Iris pigment epithelial cell (primary cell): ENCODE data around the gene CP.
A peak's percentile ranks its signal among the peaks of the same experiment; 100 is the strongest.

ENCODE experiments used
- DNase-seq: peaks from one replicate; pipeline ENCODE4 v3.0.0-alpha.2; 2011; ENCODE audit warnings: low read depth

The CP gene

GRCh38 chr3:149186219-149186618 lies 35.4 kb downstream of the CP start:
- DNase-seq: no peak

DNA sequence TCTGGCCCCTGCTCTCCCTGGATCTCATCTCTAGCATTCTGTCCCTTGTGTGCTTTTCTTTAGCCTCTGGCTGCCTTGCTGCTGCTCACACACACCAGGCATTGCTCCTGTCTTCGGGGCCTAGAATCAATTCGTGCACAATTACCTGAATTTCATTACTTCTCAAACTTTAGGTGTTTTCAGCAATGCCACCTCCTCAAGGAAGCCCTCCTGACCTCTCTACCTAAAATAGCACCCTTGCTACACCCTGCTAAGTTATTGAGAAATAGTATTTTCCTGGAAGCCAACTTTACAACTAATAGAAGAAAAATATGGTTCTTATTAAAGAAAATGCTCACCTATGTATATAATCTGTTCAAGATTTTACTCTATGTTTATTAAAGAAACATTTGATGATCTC lies 40.4 kb downstream of the CP start:
- no peak for DNase-seq

DNA sequence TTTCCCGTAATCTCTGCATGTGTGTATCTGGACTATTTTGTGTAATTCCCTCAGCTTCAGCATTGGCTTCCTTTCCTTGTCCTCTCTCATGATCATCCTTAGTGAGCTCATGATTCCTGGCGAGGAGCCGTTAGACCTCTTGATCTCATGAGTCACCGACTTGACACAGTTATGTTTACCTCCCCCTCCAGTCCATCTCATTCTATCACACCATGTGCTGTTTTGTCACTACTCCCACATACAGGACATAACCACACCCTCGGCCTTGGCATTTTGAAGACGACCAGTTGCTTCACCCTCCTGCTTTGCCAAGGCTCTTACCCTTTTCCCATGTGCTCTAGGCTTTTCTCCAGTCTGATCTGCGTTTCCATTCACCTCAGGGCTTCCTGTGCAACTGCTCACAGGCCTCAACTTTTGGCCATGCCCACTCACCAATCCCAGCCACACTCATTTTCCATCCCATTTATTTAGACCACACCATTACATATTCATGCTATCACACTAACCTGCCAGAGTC lies 41.5 kb downstream of the CP start:
- peak; percentile 99 for DNase-seq

DNA sequence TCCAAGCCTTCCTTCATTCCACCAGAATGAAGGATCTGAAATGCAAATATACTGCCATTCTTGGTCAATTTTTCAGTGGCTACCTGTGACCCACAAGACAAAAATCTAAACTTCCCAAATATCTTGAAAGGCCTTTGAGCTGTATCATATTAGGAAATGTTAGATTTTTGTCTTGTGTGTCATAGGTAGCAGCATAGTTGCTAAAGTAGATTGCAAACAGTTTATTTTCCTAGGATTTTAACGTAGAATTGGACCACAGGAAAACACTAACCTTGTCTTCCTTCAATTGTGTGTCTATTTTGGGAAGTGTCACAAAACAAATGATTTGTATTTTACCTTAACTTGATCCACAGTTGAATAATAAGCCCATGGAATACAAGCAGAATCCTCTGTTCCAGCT lies 42.4 kb downstream of the CP start:
- peak; percentile 61 for DNase-seq

GRCh38 chr3:149177122-149177521 lies 44.5 kb downstream of the CP start:
- no peak for DNase-seq

DNA sequence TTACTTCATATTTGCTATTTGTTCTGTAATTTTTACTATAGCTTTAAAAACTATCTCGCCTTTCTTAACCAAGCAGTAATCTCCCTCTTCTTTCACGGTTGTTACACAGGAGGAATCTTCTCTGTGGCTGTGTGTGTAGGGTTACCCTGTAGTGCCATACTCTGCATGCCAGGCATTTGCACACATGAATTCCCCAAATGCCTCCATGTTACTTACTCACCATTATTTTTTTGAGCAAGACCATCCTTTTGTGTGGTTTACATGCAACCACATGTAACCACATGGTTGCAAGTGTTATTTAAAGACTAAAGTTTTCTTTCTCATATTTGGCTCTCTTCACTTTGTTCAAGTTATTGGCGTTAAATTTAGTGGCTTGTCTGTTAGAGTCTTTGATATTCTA lies 46.7 kb downstream of the CP start:
- DNase-seq: peak; percentile 56

GRCh38 chr3:149170672-149171071 lies 51.0 kb downstream of the CP start:
- no peak for DNase-seq

- DNase-seq: no peak
Measured at GRCh38 chr3:149167898-149168297, 53.7 kb downstream of the CP start.

- DNase-seq: no peak
Measured at GRCh38 chr3:149163066-149163465, 58.6 kb downstream of the CP start.

DNA sequence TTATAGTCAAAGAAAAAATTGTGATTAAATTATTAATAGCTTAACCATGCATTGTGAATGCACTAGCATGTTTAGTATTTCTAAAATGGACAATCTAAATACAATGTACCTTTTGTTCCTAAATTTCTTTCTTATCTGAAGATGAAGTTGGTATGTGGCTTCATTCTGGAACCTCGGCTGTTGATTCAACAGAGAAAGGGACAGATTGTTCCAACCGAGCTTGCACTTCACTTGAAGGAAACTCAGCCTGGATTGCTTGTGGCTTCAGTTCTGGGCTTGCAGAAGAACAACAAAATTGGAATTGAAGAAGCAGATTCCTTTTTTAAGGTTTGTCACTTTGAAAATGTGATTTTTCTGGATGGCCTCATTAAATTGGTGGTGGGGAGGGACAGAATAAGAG lies 59.6 kb downstream of the CP start:
- no peak for DNase-seq

DNA sequence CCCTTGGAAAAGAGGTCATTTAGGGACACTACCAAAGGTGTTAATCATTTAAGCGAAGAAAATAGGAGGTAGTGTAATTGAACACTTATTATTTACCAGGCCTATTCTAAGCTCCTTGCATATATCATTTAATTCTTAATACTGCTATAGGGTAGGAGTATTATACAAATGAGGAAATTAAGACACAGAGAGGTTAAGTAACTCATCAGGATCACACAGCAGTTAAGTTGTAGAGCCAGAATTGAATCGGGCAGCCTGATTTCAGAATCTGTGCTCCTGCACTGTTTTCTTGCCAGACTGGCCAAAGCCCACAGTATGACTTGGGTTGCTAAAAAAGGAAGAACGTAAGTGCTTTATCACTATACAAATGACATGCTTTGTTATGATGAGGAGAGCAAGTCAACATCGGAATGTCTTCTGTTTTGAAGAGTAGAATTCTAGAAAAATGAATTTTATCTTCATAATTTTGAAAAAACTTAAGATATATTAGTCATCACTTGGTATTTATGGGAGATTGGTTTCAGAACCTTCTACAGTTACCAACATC lies 60.8 kb downstream of the CP start:
- DNase-seq: peak; percentile 9

DNA sequence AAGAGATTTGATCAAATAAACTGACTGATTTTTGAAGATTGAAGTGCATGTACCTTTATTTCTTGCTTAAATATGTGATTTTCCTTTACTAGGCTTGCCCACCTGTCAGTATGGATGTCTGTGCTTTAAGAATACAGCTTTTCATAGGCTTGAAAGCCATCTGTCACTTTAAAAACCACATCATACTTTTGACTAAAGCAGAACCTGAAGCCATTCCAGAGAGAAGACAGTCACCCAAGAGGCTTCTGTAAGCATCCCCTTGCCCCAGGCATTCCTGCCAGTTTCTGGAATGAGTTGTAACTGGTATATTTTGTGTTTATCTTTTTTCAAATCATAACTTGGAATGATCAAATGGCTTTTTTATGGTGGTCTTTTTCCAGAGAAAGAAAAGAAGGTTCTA lies 68.2 kb downstream of the CP start:
- DNase-seq: no peak

DNA sequence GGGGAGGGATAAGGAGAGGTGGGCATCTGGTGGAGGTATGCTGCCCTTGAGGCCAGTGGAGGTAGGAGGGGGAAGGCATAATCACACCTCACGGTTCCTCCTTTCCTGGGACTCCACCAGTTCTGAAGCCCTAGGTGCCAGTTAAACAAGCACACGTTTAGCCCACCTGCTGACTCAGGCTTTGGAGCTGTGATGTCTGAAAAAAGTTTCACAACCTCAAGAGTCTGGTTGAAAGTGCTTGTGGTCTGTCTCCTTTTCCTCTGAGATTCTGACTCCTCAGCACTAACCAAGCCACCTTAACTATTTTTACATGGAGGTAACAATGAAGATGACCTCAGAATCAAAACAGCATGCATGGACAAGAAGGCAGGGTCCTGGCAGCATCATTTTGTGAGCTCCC lies 69.2 kb downstream of the CP start:
- peak; percentile 94 for DNase-seq

- DNase-seq: peak; percentile 85
Measured at GRCh38 chr3:149151843-149152242, 69.8 kb downstream of the CP start.

- no peak for DNase-seq
Measured at GRCh38 chr3:149150436-149150835, 71.2 kb downstream of the CP start.

- DNase-seq: no peak
Measured at GRCh38 chr3:149145974-149146373, 75.7 kb downstream of the CP start.

- no peak for DNase-seq
Measured at GRCh38 chr3:149145356-149145755, 76.3 kb downstream of the CP start.

- no peak for DNase-seq
Measured at GRCh38 chr3:149142682-149143081, 78.9 kb downstream of the CP start.

DNA sequence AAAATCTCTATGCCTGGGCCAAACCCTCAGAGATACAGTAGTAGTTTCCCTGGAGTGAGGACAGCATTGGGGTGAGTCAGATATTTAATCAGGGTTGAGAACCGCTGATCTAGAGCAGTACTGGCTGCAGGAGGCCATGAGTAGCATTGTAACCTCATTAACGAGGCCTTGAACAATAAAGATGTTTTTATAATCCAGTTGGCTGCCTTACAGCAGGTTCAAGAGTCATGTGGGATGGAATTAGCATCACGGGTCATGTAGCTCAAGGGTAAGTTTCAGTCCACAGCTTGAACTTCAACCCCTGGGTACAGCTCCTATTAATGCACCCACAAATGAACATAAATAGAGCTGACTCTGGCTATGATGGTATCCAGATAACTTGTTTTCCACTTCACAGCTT lies 87.1 kb downstream of the CP start:
- DNase-seq: peak; percentile 70

GRCh38 chr3:149131589-149131988 lies 90.0 kb downstream of the CP start:
- DNase-seq: peak; percentile 8

DNA sequence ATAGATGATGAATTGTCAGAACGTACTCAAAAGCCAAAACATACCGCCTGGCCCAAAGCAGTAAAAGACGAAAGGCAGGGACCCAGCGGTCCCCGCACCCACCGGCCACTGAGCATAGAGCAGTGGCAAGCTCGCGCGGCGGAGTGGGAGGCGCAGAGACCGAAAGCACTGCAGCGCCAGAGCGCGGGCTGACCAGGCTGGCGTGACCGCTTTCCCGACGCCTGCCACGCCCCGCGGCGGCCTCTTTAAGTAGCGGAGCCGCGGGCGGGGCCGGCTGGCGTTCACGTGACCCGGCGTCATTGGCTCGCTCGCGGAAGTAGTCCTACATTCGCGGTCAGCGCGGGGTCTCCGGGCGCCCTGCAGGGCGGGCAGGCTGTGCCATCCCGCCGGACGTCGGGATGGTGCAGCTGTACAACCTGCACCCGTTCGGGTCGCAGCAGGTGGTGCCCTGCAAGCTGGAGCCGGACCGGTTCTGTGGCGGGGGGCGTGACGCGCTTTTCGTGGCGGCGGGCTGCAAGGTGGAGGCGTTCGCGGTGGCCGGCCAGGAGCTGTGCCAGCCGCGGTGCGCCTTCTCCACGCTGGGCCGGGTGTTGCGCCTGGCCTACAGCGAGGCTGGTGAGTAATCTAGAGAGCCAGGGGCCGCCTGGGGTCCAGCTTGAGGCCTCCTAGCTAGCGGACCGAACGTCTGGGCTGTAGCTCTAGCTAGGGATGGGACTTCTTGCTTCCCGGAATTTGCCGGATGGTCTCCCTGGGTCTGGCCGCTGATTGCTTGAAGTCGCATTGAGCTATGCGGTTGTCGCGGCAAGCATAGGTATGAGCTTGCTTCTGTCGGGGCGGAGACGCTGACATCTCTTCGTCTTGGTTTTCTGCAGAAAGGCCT lies 92.1 kb downstream of the CP start, which contains the start of gene HPS3:
TSS of gene HPS3 (plus strand) at position 313 of the 880 bp plus-strand sequence. CDS start at position 399, 86 bp downstream.
- DNase-seq: peak; percentile 90

DNA sequence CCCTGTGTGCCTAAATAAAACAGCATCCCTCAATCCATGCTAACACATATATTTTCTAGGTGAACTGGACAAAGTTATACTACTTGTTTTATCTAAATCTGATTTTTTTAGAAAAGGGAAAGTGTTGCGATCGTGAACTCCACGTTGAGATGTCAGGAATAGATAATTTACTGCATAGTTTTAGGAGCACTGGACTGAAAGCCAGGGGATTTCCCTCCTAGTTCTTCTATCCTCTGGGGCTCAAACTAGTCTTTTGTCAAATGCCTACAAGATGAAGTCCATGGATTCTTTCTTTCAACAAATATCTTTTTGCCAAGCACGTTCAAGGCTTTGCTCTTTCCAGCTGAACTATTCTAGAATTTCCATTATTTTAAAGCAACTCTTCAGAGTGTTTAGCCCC lies 92.8 kb downstream of the CP start:
- peak; percentile 11 for DNase-seq
